C4-2B (cell line): ENCODE results near the gene RNF20.

Source experiments
- H3K27ac ChIP-seq: fragments of 450-650 bp; 2 replicates; pipeline ENCODE4 v1.5.1; 2017
- ZFX ChIP-seq: fragments of 450-650 bp; IDR thresholded peaks from 2 replicates; pipeline ENCODE4 v1.6.1; 2017
- TF ChIP-seq, protein P1 (sequence below): fragments of 450-650 bp; conservative IDR thresholded peaks from 2 replicates; pipeline ENCODE4 v1.5.1; 2017; ENCODE audit warnings: mild to moderate bottlenecking

The RNF20 gene

DNA sequence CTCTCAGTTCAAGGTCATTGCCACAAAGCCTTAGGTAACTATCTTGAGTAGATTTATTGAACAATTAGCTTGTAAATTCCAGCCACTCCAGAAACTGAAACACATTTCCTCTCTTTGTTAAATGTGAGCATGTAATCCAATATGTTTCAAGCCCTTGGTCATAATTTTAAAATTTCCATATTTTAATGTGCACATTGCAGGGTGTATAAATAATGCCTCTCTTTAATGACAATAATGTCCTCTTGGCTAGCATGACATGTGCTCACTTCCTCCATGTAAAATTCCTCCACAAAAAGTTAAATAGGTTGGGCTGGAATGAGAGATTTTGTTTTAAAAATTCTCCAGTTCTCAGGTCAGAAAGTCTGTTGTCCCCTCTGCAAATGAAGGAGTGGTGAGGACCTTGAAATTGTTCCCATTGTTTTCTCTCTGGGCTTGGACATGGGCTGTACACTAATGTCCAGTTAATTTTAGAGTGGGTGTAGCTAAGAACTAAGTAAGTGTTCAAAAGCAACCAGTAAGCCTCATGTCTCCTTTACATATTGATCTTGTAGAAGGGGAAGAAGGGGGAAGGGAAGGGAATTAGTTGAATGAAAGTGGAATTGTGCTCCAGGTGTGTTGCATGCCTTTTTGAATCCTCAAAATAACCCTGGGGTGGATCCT lies 58.3 kb downstream of the RNF20 start:
- TF ChIP-seq ZFX: no peak
- TF ChIP-seq, protein P1, sequence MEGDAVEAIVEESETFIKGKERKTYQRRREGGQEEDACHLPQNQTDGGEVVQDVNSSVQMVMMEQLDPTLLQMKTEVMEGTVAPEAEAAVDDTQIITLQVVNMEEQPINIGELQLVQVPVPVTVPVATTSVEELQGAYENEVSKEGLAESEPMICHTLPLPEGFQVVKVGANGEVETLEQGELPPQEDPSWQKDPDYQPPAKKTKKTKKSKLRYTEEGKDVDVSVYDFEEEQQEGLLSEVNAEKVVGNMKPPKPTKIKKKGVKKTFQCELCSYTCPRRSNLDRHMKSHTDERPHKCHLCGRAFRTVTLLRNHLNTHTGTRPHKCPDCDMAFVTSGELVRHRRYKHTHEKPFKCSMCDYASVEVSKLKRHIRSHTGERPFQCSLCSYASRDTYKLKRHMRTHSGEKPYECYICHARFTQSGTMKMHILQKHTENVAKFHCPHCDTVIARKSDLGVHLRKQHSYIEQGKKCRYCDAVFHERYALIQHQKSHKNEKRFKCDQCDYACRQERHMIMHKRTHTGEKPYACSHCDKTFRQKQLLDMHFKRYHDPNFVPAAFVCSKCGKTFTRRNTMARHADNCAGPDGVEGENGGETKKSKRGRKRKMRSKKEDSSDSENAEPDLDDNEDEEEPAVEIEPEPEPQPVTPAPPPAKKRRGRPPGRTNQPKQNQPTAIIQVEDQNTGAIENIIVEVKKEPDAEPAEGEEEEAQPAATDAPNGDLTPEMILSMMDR: no peak
- no peak overlapping the region for H3K27ac ChIP-seq

DNA sequence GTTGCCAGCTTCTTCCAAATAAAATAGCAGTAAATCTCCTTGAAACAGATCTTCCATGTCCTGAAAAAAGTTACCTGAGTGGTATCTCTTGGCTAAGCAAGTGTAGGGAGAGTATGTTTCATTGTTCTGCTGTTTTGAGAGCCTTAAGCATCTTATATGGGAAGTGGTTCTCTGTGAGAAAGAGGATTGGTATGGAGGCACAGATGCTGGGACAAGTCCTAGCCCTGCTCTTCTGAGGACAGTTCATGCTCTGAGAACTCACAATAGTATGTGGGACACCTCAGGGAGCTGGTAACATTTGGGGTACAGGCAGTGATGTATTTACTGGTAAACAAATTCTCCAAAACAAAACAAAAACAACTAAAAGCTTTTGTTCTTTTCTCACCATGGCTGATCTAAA lies 59.1 kb downstream of the RNF20 start:
- TF ChIP-seq ZFX: no peak
- TF ChIP-seq, protein P1: no peak
- no peak overlapping the region for H3K27ac ChIP-seq

DNA sequence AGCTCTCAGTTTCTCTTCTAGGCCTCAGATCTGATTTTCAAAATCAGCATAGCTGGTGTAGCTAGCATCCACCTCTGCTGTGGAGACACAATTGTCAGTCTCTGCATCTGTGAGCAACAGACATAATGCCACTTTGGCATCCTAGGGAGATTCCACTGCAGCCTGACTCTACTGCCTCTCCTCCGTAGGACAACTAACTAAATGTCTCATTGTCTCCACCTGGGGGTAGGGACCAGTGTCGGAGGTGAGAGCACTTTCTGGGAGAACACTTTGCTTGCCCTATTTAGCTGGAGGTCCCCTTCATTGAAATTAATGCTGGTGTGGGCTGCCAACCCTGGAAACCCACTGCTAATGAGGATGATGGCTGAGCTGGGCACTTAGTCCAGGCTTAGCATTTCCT lies 59.7 kb downstream of the RNF20 start:
- TF ChIP-seq, protein P1: no peak
- TF ChIP-seq ZFX: no peak

DNA sequence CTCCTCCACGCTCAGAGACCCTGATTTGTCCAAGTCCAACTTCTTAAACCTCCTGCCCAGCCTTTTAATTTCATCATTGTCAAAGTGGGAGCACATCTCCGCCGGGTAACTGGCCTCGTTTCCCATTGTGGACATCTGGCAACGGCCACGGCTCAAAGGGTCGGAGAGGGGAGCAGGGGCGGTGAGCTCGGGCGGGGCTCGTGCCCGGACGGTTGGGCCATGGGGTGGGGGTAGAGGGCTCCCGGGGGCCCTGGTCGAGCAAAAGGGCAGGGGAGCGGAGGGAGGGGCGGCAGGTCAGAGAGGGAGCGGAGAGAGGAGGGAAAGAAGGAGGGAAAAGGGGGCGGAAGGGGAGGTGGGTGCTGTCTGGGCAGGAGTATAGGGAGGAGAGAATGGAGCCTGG lies 61.1 kb downstream of the RNF20 start, which contains the start of gene PPP3R2:
PPP3R2 (minus strand) TSS at position 174 of the 400 bp plus-strand sequence; CDS start at position 126, 48 bp downstream.
- TF ChIP-seq, protein P1: no peak
- TF ChIP-seq ZFX: no peak
- no peak within 1 kb of the TSS for H3K27ac ChIP-seq

More for the DNA sequence above, 59.7 kb downstream of the RNF20 start:
- H3K27ac ChIP-seq: no peak overlapping the region

DNA sequence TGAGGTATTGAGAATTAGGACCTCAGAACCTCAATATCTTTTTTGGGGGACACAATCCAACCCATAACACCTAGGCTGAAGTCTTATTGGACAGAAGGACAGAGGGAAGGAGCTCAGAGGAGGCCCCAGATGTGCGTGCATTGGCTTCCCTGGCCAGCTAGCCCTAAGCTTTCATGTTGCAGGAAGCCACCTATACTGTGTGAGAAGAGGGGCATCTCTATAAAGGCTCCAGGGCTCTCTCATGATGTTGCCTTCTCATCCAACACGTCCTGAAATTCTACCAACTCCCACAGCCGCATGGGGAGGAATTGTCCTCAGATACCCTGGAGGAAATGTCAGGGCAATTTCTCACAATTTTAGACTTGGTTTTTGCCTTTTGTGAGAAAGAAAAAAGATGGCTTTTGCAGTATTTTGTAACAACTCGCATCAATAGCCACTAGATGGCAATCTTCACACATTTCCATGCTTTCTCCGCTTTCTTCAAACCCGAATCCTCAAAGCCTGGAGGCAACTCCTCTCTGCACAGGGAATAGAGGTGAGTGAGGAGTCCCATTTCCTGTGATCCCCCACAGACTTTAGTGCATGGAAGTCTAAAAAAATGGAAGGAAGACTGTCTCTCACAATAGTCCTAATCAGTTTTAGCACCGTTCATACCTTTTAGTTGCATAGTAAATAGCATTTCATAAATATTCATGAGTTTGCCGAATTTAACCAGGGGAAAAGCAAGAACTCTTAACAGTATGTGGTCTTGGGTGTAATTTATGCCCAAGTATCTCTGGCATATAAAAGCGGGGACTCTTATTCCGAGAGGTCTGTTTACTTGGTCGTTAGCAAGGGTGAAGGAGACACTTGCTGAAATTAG lies 68.5 kb downstream of the RNF20 start:
- no peak overlapping the region; the same call in 1 of the 2 replicates for H3K27ac ChIP-seq
- TF ChIP-seq ZFX: no peak
- TF ChIP-seq, protein P1: peak; percentile 84

DNA sequence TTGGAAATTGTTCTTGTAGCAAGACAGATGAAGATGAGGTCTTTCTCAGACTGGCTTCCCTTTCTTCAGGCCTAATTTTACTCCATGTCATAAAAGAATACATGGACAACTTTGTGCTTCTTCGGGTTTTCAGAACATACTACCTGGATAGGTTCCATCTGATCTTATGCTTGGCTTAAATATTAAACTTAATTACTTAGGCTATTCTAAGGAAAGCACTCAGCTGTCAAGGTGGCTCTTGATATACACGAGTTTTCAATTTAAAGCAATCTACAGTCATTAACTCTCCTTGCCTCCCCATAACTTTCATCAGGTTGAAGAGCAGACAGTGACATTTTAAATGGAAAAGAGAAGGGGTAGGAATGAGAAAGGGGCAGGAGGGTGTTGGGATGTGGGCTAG lies 70.6 kb downstream of the RNF20 start:
- H3K27ac ChIP-seq: no peak overlapping the region
- TF ChIP-seq ZFX: no peak
- TF ChIP-seq, protein P1: no peak

DNA sequence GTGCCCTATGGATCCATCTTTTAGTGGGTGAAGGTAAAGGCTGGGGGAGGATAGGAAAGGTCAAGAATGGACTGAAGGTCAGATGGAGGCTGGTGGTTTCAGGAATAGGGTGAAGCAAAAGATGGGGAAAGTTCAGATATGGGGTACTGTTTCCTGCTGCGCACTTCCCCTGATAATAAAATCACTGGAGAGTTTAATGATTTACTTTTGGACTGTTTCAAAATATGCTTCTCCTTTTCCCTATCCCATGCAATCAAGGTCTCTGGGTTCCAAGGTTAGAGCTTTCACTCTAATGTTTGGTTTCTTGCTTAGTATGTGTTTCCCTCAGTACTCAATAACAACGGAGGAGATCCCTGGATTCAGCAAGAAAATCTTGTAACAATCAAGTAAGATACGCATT lies 71.9 kb downstream of the RNF20 start:
- no peak overlapping the region for H3K27ac ChIP-seq
- no peak for TF ChIP-seq ZFX
- TF ChIP-seq, protein P1: no peak
